Mucosa of stomach (tissue), 1 donor: ENCODE measurements around the gene LRRK2.
A peak's percentile ranks its signal among the peaks of the same experiment; 100 is the strongest.

Source experiments
- H3K27me3 ChIP-seq: one replicate; pipeline ENCODE4 v1.7.0; 2013; ENCODE audit warnings: mild to moderate bottlenecking, low read length; ENCODE audit not compliant: control insufficient read depth, insufficient read depth
- H3K36me3 ChIP-seq: one replicate; pipeline ENCODE4 v1.7.0; 2013; ENCODE audit warnings: low read length; ENCODE audit not compliant: control insufficient read depth, insufficient read depth
- H3K4me1 ChIP-seq: one replicate; pipeline ENCODE4 v1.7.0; 2013; ENCODE audit warnings: mild to moderate bottlenecking, low read length; ENCODE audit not compliant: control insufficient read depth, insufficient read depth
- H3K4me3 ChIP-seq: one replicate; pipeline ENCODE4 v1.7.0; 2013; ENCODE audit warnings: low read length
- H3K9ac ChIP-seq: one replicate; pipeline ENCODE4 v1.7.0; 2013; ENCODE audit warnings: mild to moderate bottlenecking, low read length, moderate library complexity
- H3K9me3 ChIP-seq: one replicate; pipeline ENCODE4 v1.7.0; 2013; ENCODE audit warnings: mild to moderate bottlenecking, low read length, moderate library complexity; ENCODE audit not compliant: control insufficient read depth
- donor health status: Pancreatic carcinoma.

Gene LRRK2

GRCh38 chr12:40219760-40220159 lies 5.0 kb upstream of the LRRK2 start:
- Histone ChIP-seq H3K4me1 (no peaks in the 10 kb centered on the region), H3K36me3 (no peaks in the 10 kb centered on the region), H3K4me3 (no peak overlapping the region)

GRCh38 chr12:40222247-40222646 lies 2.5 kb upstream of the LRRK2 start:
- Histone ChIP-seq H3K27me3 (peaks cover 14% of the 10 kb centered on the region), H3K9ac (no peak overlapping the region), H3K4me1 (no peaks in the 10 kb centered on the region), H3K9me3 (no peaks in the 10 kb centered on the region), H3K4me3 (no peak overlapping the region), H3K36me3 (no peaks in the 10 kb centered on the region)

More at GRCh38 chr12:40219760-40220159, 5.0 kb upstream of the LRRK2 start:
- no peaks in the 10 kb centered on the region for H3K9me3 ChIP-seq
- H3K27me3 ChIP-seq = peaks cover 7% of the 10 kb centered on the region
- no peak overlapping the region for H3K9ac ChIP-seq

- H3K4me3 ChIP-seq = no peak overlapping the region
- H3K4me1 ChIP-seq = no peaks in the 10 kb centered on the region
- H3K27me3 ChIP-seq = peaks cover 15% of the 10 kb centered on the region
- H3K9me3 ChIP-seq = no peaks in the 10 kb centered on the region
- peak overlapping the region; percentile 75 for H3K9ac ChIP-seq
- H3K36me3 ChIP-seq = no peaks in the 10 kb centered on the region
These were observed 1.2 kb upstream of the LRRK2 start for GRCh38 chr12:40223646-40224045.

GRCh38 chr12:40225337-40225983 lies 663 bp downstream of the LRRK2 start:
- Histone ChIP-seq H3K9me3 (no peaks in the 10 kb centered on the region), H3K36me3 (no peaks in the 10 kb centered on the region), H3K9ac (peak overlapping the region; percentile 75), H3K27me3 (peaks cover 17% of the 10 kb centered on the region), H3K4me3 (peak overlapping the region; percentile 28), H3K4me1 (no peaks in the 10 kb centered on the region)

- Histone ChIP-seq H3K4me3 (no peak overlapping the region), H3K9ac (no peak overlapping the region), H3K9me3 (no peaks in the 10 kb centered on the region), H3K27me3 (peaks cover 17% of the 10 kb centered on the region), H3K36me3 (no peaks in the 10 kb centered on the region), H3K4me1 (no peaks in the 10 kb centered on the region)
These were observed 1.3 kb downstream of the LRRK2 start for GRCh38 chr12:40225984-40226602.

- Histone ChIP-seq H3K4me3 (no peak overlapping the region), H3K9ac (no peak overlapping the region), H3K4me1 (no peaks in the 10 kb centered on the region), H3K27me3 (peaks cover 17% of the 10 kb centered on the region), H3K9me3 (no peaks in the 10 kb centered on the region), H3K36me3 (no peaks in the 10 kb centered on the region)
These were observed 1.9 kb downstream of the LRRK2 start for GRCh38 chr12:40226705-40227104.

GRCh38 chr12:40227447-40227846 lies 2.6 kb downstream of the LRRK2 start:
- H3K4me3 ChIP-seq = no peak overlapping the region

GRCh38 chr12:40228727-40229126 lies 3.9 kb downstream of the LRRK2 start:
- H3K4me3 ChIP-seq = no peak overlapping the region
- no peak overlapping the region for H3K9ac ChIP-seq
- no peaks in the 10 kb centered on the region for H3K9me3 ChIP-seq
- H3K36me3 ChIP-seq = no peaks in the 10 kb centered on the region
- no peaks in the 10 kb centered on the region for H3K4me1 ChIP-seq
- peaks cover 17% of the 10 kb centered on the region for H3K27me3 ChIP-seq

More at GRCh38 chr12:40227447-40227846, 2.6 kb downstream of the LRRK2 start:
- Histone ChIP-seq H3K36me3 (no peaks in the 10 kb centered on the region), H3K9ac (no peak overlapping the region), H3K9me3 (no peaks in the 10 kb centered on the region), H3K27me3 (peaks cover 17% of the 10 kb centered on the region), H3K4me1 (no peaks in the 10 kb centered on the region)

- Histone ChIP-seq H3K9me3 (no peaks in the 10 kb centered on the region), H3K4me1 (no peaks in the 10 kb centered on the region), H3K27me3 (peaks cover 8% of the 10 kb centered on the region), H3K36me3 (no peaks in the 10 kb centered on the region), H3K9ac (no peak overlapping the region), H3K4me3 (no peak overlapping the region)
These were observed 5.2 kb downstream of the LRRK2 start for GRCh38 chr12:40229690-40230651.

GRCh38 chr12:40232602-40233001 lies 7.8 kb downstream of the LRRK2 start:
- Histone ChIP-seq H3K9ac (no peak overlapping the region), H3K9me3 (no peaks in the 10 kb centered on the region), H3K4me3 (no peak overlapping the region), H3K27me3 (peaks cover 3% of the 10 kb centered on the region), H3K36me3 (no peaks in the 10 kb centered on the region), H3K4me1 (no peaks in the 10 kb centered on the region)

- Histone ChIP-seq H3K4me1 (no peaks in the 10 kb centered on the region), H3K27me3 (peaks cover under 1% of the 10 kb centered on the region), H3K9ac (no peak overlapping the region), H3K9me3 (no peaks in the 10 kb centered on the region), H3K4me3 (no peak overlapping the region), H3K36me3 (no peaks in the 10 kb centered on the region)
These were observed 9.1 kb downstream of the LRRK2 start for GRCh38 chr12:40233741-40234367.
